Smooth muscle cell (in vitro differentiated cells): ENCODE measurements around the gene PWWP2B. TPM values are rescaled to one million over a fixed set of nuclear protein-coding genes. Genes with fewer than 3 reads are reported as not detected.
A peak's percentile ranks its signal among the peaks of the same experiment; 100 is the strongest.

Experiments
- DNase-seq: peaks from one replicate; lab custom pipeline; 2025; ENCODE audit not compliant: unreplicated experiment; lab: John Stamatoyannopoulos, UW
- H2AFZ ChIP-seq: fragments of 200-600 bp; sonication (generic); 2 replicates; pipeline ENCODE4 v1.6.0; 2016; ENCODE audit warnings: antibody characterized with exemption, low read depth, mild to moderate bottlenecking
- H3F3A ChIP-seq: fragments of 200-600 bp; sonication (generic); 2 replicates; pipeline ENCODE4 v1.6.0; 2017; ENCODE audit warnings: antibody characterized with exemption, low read depth
- H3K27ac ChIP-seq: fragments of 200-600 bp; sonication (generic); 2 replicates; pipeline ENCODE4 v1.5.1; 2016; ENCODE audit warnings: low read depth, mild to moderate bottlenecking
- H3K27me3 ChIP-seq: fragments of 200-600 bp; sonication (generic); 2 replicates; pipeline ENCODE4 v1.6.1; 2016; ENCODE audit warnings: low read depth, mild to moderate bottlenecking
- H3K36me3 ChIP-seq: fragments of 200-600 bp; sonication (generic); 2 replicates; pipeline ENCODE4 v1.5.1; 2016; ENCODE audit warnings: low read depth
- H3K4me1 ChIP-seq: fragments of 200-600 bp; sonication (generic); 2 replicates; pipeline ENCODE4 v1.5.1; 2016; ENCODE audit warnings: low read depth
- H3K4me2 ChIP-seq: fragments of 200-600 bp; sonication (generic); 2 replicates; pipeline ENCODE4 v1.6.0; 2016; ENCODE audit warnings: mild to moderate bottlenecking
- H3K4me3 ChIP-seq: fragments of 200-600 bp; sonication (generic); 2 replicates; pipeline ENCODE4 v1.5.1; 2016; ENCODE audit warnings: mild to moderate bottlenecking
- H3K79me2 ChIP-seq: fragments of 200-600 bp; sonication (generic); 2 replicates; pipeline ENCODE4 v1.6.0; 2016; ENCODE audit warnings: low read depth, mild to moderate bottlenecking
- H3K9ac ChIP-seq: fragments of 200-600 bp; sonication (generic); 2 replicates; pipeline ENCODE4 v1.6.0; 2016; ENCODE audit warnings: low read depth
- H3K9me3 ChIP-seq: fragments of 200-600 bp; sonication (generic); replicated peaks from 2 replicates; pipeline ENCODE4 v1.5.1; 2016; ENCODE audit warnings: low read depth
- H4K20me1 ChIP-seq: fragments of 200-600 bp; sonication (generic); 2 replicates; pipeline ENCODE4 v1.6.0; 2016; ENCODE audit warnings: low read depth
- CTCF ChIP-seq: fragments of 200-600 bp; sonication (generic); IDR thresholded peaks from 2 replicates; pipeline ENCODE4 v1.5.1; 2017; ENCODE audit warnings: borderline replicate concordance, mild to moderate bottlenecking, antibody characterized with exemption; ENCODE audit not compliant: insufficient read depth, poor library complexity, severe bottlenecking
- WGBS: methylation state at CpG from one replicate; pipeline ENCODE4 v1.1.7; 2016; ENCODE audit warnings: low lambda C conversion rate; 5-methylcytosine and 5-hydroxymethylcytosine counted together
- polyA plus RNA-seq: library from polyadenylated mRNA; unstranded; fragments of >200 nt; fragmentation: Nextera tagmentation; extraction: Ambion mirVana; gene quantifications from 2 replicates; pipeline ENCODE4 v1.2.1, GENCODE V29; 2016
- total RNA-seq: library from RNA; depleted of rRNA; stranded (reverse); fragments of >200 nt; gene quantifications from 2 replicates; pipeline ENCODE4 v1.2.3, GENCODE V29; 2014

The PWWP2B gene
- total and polyA plus RNA-seq, 2 experiments from 2014 or later = 8.3 to 13.2 TPM

GRCh38 chr10:132457328-132458070 is 60.5 kb downstream of the PWWP2B start:
- Histone ChIP-seq H3K27ac (no peak overlapping the region), H2AFZ (no peak overlapping the region), H3K4me1 (no peaks in the 10 kb centered on the region), H3K4me3 (no peak overlapping the region), H4K20me1 (no peaks in the 10 kb centered on the region), H3K9me3 (no peaks in the 10 kb centered on the region), H3F3A (no peaks in the 10 kb centered on the region), H3K9ac (no peak overlapping the region), H3K79me2 (no peaks in the 10 kb centered on the region), H3K4me2 (no peak overlapping the region), H3K36me3 (no peaks in the 10 kb centered on the region), H3K27me3 (no peaks in the 10 kb centered on the region)
- TF ChIP-seq CTCF = peak; percentile 19
- 82% methylated on average over 24 of the region's 24 CpGs for WGBS
- no peak for DNase-seq

GRCh38 chr10:132458071-132458585 is 61.1 kb downstream of the PWWP2B start:
- Histone ChIP-seq H4K20me1 (no peaks in the 10 kb centered on the region), H3K9ac (no peak overlapping the region), H3K4me3 (no peak overlapping the region), H3K79me2 (no peaks in the 10 kb centered on the region), H3K4me1 (no peaks in the 10 kb centered on the region), H2AFZ (no peak overlapping the region), H3K27me3 (no peaks in the 10 kb centered on the region), H3K36me3 (no peaks in the 10 kb centered on the region), H3K9me3 (no peaks in the 10 kb centered on the region), H3F3A (no peaks in the 10 kb centered on the region), H3K27ac (no peak overlapping the region), H3K4me2 (no peak overlapping the region)
- TF ChIP-seq CTCF = no peak
- 70% methylated on average over 19 of the region's 19 CpGs for WGBS
- no peak for DNase-seq

DNA sequence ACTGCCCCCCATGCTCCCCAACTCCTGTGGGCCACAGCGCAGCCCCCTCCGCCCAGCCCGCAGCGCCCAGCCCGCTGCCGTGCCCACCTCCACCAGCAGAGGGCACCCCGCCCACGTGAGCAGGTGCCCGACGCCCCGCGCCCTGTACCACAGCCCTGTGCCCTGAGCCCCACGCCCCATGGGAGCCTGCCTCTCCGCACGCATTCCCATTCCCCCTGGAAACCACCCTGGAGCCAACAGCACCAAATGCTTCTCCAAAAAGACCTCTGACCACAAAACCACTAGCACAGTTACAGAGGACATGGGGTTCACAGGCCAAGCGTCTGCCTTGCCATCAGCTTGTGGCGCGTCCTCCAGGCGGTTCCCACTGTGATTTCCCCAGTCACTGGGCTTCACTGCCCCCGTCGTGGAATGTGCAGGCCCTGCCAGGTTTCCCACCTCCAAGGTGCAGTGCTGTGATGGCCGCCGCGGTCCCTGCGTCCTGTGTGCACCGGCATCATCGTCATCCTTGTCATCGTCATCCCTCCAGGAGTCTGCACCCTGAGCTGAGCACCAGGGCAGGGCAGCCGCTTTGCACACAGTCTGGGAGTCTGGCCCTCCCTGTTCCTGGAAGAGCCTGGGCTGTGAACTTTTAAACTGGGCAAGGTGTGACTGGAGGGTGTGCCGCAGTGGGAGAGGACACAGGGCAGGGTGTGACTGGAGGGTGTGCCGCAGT is 61.7 kb downstream of the PWWP2B start:
- Histone ChIP-seq H3K4me2 (no peak overlapping the region), H3K4me3 (no peak overlapping the region), H3K79me2 (no peaks in the 10 kb centered on the region), H3K36me3 (no peaks in the 10 kb centered on the region), H3K9ac (no peak overlapping the region), H3K27ac (no peak overlapping the region), H3K9me3 (no peaks in the 10 kb centered on the region), H2AFZ (no peak overlapping the region), H3K27me3 (no peaks in the 10 kb centered on the region), H3K4me1 (no peaks in the 10 kb centered on the region), H4K20me1 (no peaks in the 10 kb centered on the region), H3F3A (no peaks in the 10 kb centered on the region)
- peak; percentile 98 for TF ChIP-seq CTCF
- WGBS = 79% methylated on average over 18 of the region's 31 CpGs
- peak; percentile 35 for DNase-seq
